Transverse colon (tissue), 4 donors: ENCODE data around the gene KCTD5. TPM values are rescaled to one million over a fixed set of nuclear protein-coding genes. Genes with fewer than 3 reads are reported as not detected.
A peak's percentile ranks its signal among the peaks of the same experiment; 100 is the strongest.
"Not testable (repeated sequence)": the region's sequence is repeated elsewhere in the genome, so short reads cannot be mapped to it uniquely, and the experiment has no call there.

Experiments
- DNase-seq: peaks from one replicate; pipeline ENCODE4 v3.0.0-alpha.2; 2019
- H3K27ac ChIP-seq, 4 donors: fragments of 200-600 bp; sonication (generic); 2 replicates each; pipeline ENCODE4 v1.5.1; 2016 to 2018; ENCODE audit warnings: inconsistent platforms in 4 of 4
- H3K27me3 ChIP-seq: fragments of 200-600 bp; sonication (generic); 2 replicates; pipeline ENCODE4 v1.5.1; 2017; ENCODE audit warnings: inconsistent platforms
- H3K36me3 ChIP-seq, 4 donors: fragments of 200-600 bp; sonication (generic); 2 replicates each; pipeline ENCODE4 v1.5.1; 2017 to 2019; ENCODE audit warnings: inconsistent platforms in 4 of 4
- H3K4me1 ChIP-seq, 4 donors: fragments of 200-600 bp; sonication (generic); 2 replicates each; pipeline ENCODE4 v1.5.1; 2017 to 2020; ENCODE audit warnings: inconsistent platforms in 4 of 4
- H3K4me3 ChIP-seq, 4 donors: fragments of 200-600 bp; sonication (generic); 1 replicate in 1 of 4; 2 replicates in 3 of 4; pipeline versions ENCODE4 v1.5.1 to v1.6.1; 2017 to 2019; ENCODE audit warnings: inconsistent platforms in 4 of 4
- H3K9me3 ChIP-seq, 2 donors: fragments of 200-600 bp; sonication (generic); 2 replicates each; pipeline ENCODE4 v1.5.1; 2017 to 2019; ENCODE audit warnings: inconsistent platforms in 2 of 2
- CTCF ChIP-seq, 5 experiments: fragments of 200-600 bp in 3 of 5; fragments of 450-650 bp in 2 of 5; sonication (generic) in 3 of 5; IDR thresholded peaks; 1 replicate in 2 of 5; 2 replicates in 3 of 5; pipeline ENCODE4 v1.5.1; 2016 to 2017; ENCODE audit warnings: antibody characterized with exemption in 5 of 5, inconsistent platforms in 3 of 5, mild to moderate bottlenecking in 2 of 5, moderate library complexity in 1 of 5
- EP300 ChIP-seq: sonication (generic); formaldehyde crosslinking; IDR thresholded peaks from one replicate; pipeline ENCODE4 v1.6.1; 2017; ENCODE audit warnings: antibody characterized with exemption, low read depth
- POLR2A ChIP-seq: fragments of 450-650 bp; IDR thresholded peaks from one replicate; pipeline ENCODE4 v1.6.1; 2016; ENCODE audit warnings: antibody characterized with exemption, mild to moderate bottlenecking, moderate library complexity
- POLR2AphosphoS5 ChIP-seq, 3 donors: sonication (generic); formaldehyde crosslinking; IDR thresholded peaks; one replicate each; pipeline ENCODE4 v1.6.1; 2016; ENCODE audit warnings: antibody characterized with exemption in 3 of 3
- WGBS, 2 donors: methylation state at CpG; one replicate each; pipeline ENCODE4 v1.1.5; 2018; ENCODE audit warnings: low coverage in 1 of 2; 5-methylcytosine and 5-hydroxymethylcytosine counted together
- in situ Hi-C, 4 donors: fragments of 200-750 bp; cut with MboI; loops; one replicate each; pipeline versions ENCODE4 v1.15.0 to v1.15.1; 2017; ENCODE audit warnings: low sequenced_read_pairs in 3 of 4, low pct_ligation_motif_present in 1 of 4, low pct_unique_long_range_greater_than_20kb in 1 of 4
- intact Hi-C: fragments of 100-400 bp; cut with DNase I; formaldehyde crosslinking; loops from one replicate; pipeline ENCODE4 v1.15.1; 2023; ENCODE audit warnings: low total_unique reads
- total RNA-seq, 4 donors: library from RNA; depleted of rRNA; stranded (reverse); fragments of >200 nt; gene quantifications; one replicate each; pipeline ENCODE4 v1.1.0, GENCODE V29; 2016

KCTD5 gene
- 100 to 1,000 TPM in 1 of 4 donors, 10 to 100 TPM in 3; 44.2 to 107 (median 60.3) TPM for total RNA-seq

GRCh38 chr16:2682209-2683021 is at the start of gene KCTD5:
Gene KCTD5, plus strand, starts transcription at chr16:2682523. Its CDS starts 26 bp downstream, at chr16:2682549.
- H3K4me3 ChIP-seq, result peak within 1 kb of the TSS; percentile 88 to 98 (median 95)
- H3K27me3 ChIP-seq, result no peaks in the 10 kb centered on the region
- in situ Hi-C loops (no loop called here), intact Hi-C loops (no loop called here)
- no peaks in the 10 kb centered on the region for H3K36me3 ChIP-seq
- H3K27ac ChIP-seq, result peak within 1 kb of the TSS; percentile 90 to 96 (median 92)
- TF ChIP-seq EP300 (no peak), POLR2A (peak; percentile 97), CTCF (IDR thresholded peaks at IDR 0.05) (peak in 1 of 5 experiments; percentile 23), POLR2AphosphoS5 (IDR thresholded peaks at IDR 0.05) (peak; percentile 97 to 98 (median 98))
- H3K4me1 ChIP-seq, result peaks cover 9 to 29% (median 20%) of the 10 kb centered on the region in 4 donors
- no peaks in the 10 kb centered on the region for H3K9me3 ChIP-seq
- peak; percentile 98 for DNase-seq
- WGBS, 2 donors, result 0% methylated on average over 1 to 32 of the region's 73 CpGs

DNA sequence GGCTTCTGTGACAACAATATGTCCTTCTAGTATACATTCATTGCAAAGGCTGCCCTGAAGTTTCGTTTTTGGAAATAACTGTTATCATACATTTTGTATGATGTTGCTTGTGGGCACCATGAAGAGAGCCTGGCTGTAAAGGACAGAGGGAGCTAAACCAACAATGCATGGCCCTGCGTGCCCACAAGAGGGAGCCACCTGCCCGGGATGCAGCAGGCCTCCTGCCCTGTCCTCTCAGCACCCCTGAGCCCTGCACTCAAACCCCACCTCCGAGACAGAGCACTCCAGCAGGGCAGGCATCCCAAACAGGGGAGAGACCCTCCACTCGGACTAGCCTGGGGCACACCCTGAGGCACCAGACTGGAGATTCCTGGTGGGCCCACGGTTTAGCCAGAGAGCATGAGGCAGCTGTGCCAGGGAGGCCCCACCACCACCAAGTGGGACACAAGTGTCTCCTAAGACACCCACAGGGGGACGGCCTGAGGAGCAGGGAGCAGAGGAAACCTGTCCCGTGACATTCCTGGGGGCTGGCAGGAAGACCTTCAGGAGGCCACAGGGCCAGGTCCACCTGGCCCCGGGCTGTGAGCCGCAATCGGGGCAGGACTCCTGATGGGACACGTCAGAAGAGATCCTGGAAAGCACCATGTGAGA is 43.1 kb upstream of the KCTD5 start:
- H3K4me1 ChIP-seq, in situ Hi-C loops, H3K4me3 ChIP-seq, intact Hi-C loops, H3K27me3 ChIP-seq, H3K36me3 ChIP-seq, H3K27ac ChIP-seq, H3K9me3 ChIP-seq: not testable (repeated sequence)
- TF ChIP-seq CTCF (IDR thresholded peaks at IDR 0.05), result peak in 2 of 5 experiments; percentile 13 to 34
- no CpG with 5 or more reads among the region's 12 CpGs for WGBS, 2 donors
- DNase-seq, result peak; percentile 58

- H3K4me3 ChIP-seq, H3K4me1 ChIP-seq, H3K36me3 ChIP-seq, intact Hi-C loops, H3K27me3 ChIP-seq, in situ Hi-C loops, DNase-seq, H3K9me3 ChIP-seq, H3K27ac ChIP-seq: not testable (repeated sequence)
- WGBS, 2 donors, result 90% methylated on average over 5 of the region's 9 CpGs; no CpG with 5 or more reads in 1 of the 2 donors
Observed at GRCh38 chr16:2639722-2640072, 42.6 kb upstream of the KCTD5 start.

DNA sequence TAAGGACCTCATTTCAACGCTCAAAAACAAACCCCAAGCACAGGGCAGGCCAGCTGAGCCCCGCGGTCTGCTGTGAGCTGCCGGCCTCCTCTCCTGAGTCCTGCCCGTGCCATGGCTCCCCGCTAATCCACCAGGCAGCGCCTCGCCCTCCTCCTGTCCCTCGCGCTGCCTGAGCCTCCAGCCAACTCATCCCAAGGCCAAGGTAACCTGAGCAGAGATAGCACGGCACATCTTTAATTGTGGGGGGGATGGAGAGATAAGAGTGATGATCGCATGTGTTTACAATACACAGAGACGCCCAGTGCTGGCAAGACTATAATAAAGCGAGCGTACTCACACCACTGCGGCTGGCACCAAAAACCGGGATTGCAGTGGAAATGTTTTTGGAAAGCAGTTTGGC is 39.8 kb upstream of the KCTD5 start:
- H3K36me3 ChIP-seq, intact Hi-C loops, H3K27me3 ChIP-seq, H3K4me3 ChIP-seq, H3K9me3 ChIP-seq, in situ Hi-C loops, H3K27ac ChIP-seq, H3K4me1 ChIP-seq, DNase-seq: not testable (repeated sequence)
- WGBS, 2 donors, result no CpG with 5 or more reads among the region's 17 CpGs

DNA sequence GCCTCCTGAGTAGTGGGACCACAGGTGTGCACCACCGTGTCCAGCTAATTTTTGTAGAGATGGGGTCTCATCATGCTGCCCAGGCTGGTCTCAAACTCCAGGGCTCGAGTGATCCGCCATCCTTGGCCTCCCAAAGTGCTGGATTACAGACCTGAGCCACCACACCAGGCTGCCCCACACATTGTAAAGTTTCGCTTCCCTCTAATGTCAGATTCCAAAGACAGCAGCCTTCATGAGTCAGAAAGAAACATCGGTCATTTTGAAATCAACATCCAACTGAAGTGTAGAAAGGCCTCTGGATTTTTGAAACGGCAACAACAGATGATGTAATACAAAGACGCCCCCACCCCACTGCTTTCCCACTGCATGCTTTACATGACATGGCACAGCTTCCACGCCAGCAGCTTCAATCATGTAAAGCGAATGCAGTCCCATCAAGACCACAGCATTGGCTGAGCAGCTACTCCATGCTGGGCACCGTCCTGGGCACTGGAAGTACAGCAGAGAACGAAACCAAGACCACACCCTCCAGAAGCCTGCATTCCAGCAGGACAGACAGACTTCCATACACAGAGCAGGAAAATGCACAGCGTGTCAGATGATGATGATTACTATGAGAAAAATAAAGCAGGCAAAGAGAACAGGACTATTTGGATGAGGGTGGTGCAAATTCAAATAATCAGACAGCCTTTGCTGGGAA is 37.4 kb upstream of the KCTD5 start:
- H3K36me3 ChIP-seq, H3K27ac ChIP-seq, in situ Hi-C loops, H3K9me3 ChIP-seq, H3K27me3 ChIP-seq, H3K4me3 ChIP-seq, intact Hi-C loops, DNase-seq, H3K4me1 ChIP-seq: not testable (repeated sequence)
- no CpG with 5 or more reads among the region's 12 CpGs for WGBS, 2 donors

DNA sequence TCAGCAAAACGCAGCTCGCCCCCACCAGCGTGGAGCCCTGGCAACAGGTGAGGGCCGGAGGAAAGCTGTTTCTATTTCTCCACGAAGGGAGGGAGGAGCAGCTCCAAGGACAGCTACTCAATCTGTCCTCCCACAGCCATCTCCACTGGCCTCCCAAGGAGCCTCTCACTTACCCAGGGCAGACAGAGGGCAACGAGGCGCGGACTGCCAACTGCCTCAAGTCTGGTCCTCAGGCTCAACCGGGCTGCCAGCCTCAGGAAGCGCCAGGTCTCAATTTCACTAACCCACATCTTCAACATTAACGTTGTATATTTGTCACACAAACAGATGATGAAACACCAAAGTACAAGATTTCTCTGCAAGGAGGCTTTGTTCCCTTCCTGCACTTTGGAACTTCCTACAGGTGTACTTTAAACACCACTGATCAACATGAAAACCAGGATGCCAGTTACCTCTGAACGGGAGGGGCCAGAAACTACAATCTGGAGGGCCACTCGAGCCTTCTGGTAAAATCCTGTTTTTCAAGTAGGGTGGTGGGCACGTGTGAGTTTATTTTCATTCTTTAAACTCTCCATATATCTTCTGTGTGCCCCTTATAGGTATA is 31.0 kb upstream of the KCTD5 start:
- H3K27ac ChIP-seq, intact Hi-C loops, H3K4me1 ChIP-seq, in situ Hi-C loops, H3K4me3 ChIP-seq, H3K36me3 ChIP-seq, H3K27me3 ChIP-seq, H3K9me3 ChIP-seq, DNase-seq: not testable (repeated sequence)
- WGBS, 2 donors, result no CpG with 5 or more reads among the region's 14 CpGs

GRCh38 chr16:2653915-2654314 is 28.4 kb upstream of the KCTD5 start:
- H3K4me3 ChIP-seq, H3K9me3 ChIP-seq, intact Hi-C loops, in situ Hi-C loops, H3K4me1 ChIP-seq, H3K27ac ChIP-seq, H3K36me3 ChIP-seq, DNase-seq, H3K27me3 ChIP-seq: not testable (repeated sequence)
- WGBS, 2 donors, result no CpG with 5 or more reads among the region's 13 CpGs

GRCh38 chr16:2654949-2655348 is 27.4 kb upstream of the KCTD5 start:
- DNase-seq, H3K4me3 ChIP-seq, H3K27me3 ChIP-seq, in situ Hi-C loops, H3K9me3 ChIP-seq, intact Hi-C loops, H3K36me3 ChIP-seq, H3K27ac ChIP-seq: not testable (repeated sequence)
- no CpG with 5 or more reads among the region's 8 CpGs for WGBS, 2 donors
- peaks cover 0 to 14% (median 4%) of the 10 kb centered on the region in 4 donors for H3K4me1 ChIP-seq
